GM19324 (cell line): ENCODE results near the gene PNPLA7.
"Not testable (repeated sequence)": the region's sequence is repeated elsewhere in the genome, so short reads cannot be mapped to it uniquely, and the experiment has no call there.

Source experiments
- ATAC-seq: cut with Tn5 transposase; IDR thresholded peaks from one replicate; pipeline ENCODE4 v1.9.1; 2021; ENCODE audit warnings: mild to moderate bottlenecking, moderate library complexity; ENCODE audit not compliant: unreplicated experiment, low FRiP score

Gene PNPLA7

GRCh38 chr9:137454145-137454596 is 96.0 kb downstream of the PNPLA7 start:
- ATAC-seq = no peak

GRCh38 chr9:137453643-137454081 is 96.5 kb downstream of the PNPLA7 start:
- no peak for ATAC-seq

GRCh38 chr9:137452761-137453642 is 97.2 kb downstream of the PNPLA7 start:
- no peak for ATAC-seq

- no peak for ATAC-seq
Measured at GRCh38 chr9:137452006-137452760, 98.0 kb downstream of the PNPLA7 start.

- ATAC-seq = not testable (repeated sequence)
Measured at GRCh38 chr9:137451264-137452005, 98.8 kb downstream of the PNPLA7 start.

- not testable (repeated sequence) for ATAC-seq
Measured at GRCh38 chr9:137450539-137451222, 99.5 kb downstream of the PNPLA7 start.

- ATAC-seq = no peak
Measured at GRCh38 chr9:137449931-137450538, 100.2 kb downstream of the PNPLA7 start.

GRCh38 chr9:137449081-137449844 is 100.9 kb downstream of the PNPLA7 start:
- no peak for ATAC-seq

GRCh38 chr9:137448602-137448962 is 101.6 kb downstream of the PNPLA7 start:
- ATAC-seq = no peak

GRCh38 chr9:137447722-137448601 is 102.2 kb downstream of the PNPLA7 start:
- no peak for ATAC-seq

- ATAC-seq = no peak
Measured at GRCh38 chr9:137446851-137447471, 103.2 kb downstream of the PNPLA7 start.

GRCh38 chr9:137445930-137446431 is 104.2 kb downstream of the PNPLA7 start:
- ATAC-seq = no peak

GRCh38 chr9:137445275-137445807 is 104.9 kb downstream of the PNPLA7 start:
- ATAC-seq = no peak

GRCh38 chr9:137444106-137444790 is 106.0 kb downstream of the PNPLA7 start:
- ATAC-seq = no peak

GRCh38 chr9:137441935-137442321 is 108.3 kb downstream of the PNPLA7 start:
- ATAC-seq = no peak

- ATAC-seq = no peak
Measured at GRCh38 chr9:137441289-137441934, 108.8 kb downstream of the PNPLA7 start, which contains the start of gene ENTPD8. ENTPD8 (minus strand) TSS chr9:137441357; CDS start chr9:137438285, 3,072 bp downstream.
